Testis (tissue), 2 donors: ENCODE measurements around the gene IPP.

Experiments used
- CTCF ChIP-seq, 3 experiments: fragments of 450-650 bp in 2 of 3; fragments of 200-600 bp in 1 of 3; sonication (generic) in 1 of 3; IDR thresholded peaks; one replicate each; pipeline ENCODE4 v1.5.1; 2016 to 2019; ENCODE audit warnings: antibody characterized with exemption in 3 of 3, mild to moderate bottlenecking in 2 of 3, moderate library complexity in 1 of 3
- POLR2A ChIP-seq: fragments of 450-650 bp; IDR thresholded peaks from one replicate; pipeline ENCODE4 v1.6.1; 2017; ENCODE audit warnings: antibody characterized with exemption, mild to moderate bottlenecking, moderate library complexity

GRCh38 chr1:45684402-45684801 lies 66.1 kb downstream of the IPP start:
- TF ChIP-seq POLR2A = no peak
- TF ChIP-seq CTCF (IDR thresholded peaks at IDR 0.05) = no peak
